Parathyroid adenoma (tissue), 2 donors: Measurements from ENCODE around the gene PRIMPOL.

Experiments
- H2AFZ ChIP-seq: fragments of 300-600 bp; sonication (generic); one replicate; pipeline ENCODE4 v1.7.0; 2017; ENCODE audit warnings: antibody characterized with exemption, mild to moderate bottlenecking
- H3K27ac ChIP-seq: fragments of 300-600 bp; sonication (generic); one replicate; pipeline ENCODE4 v1.7.0; 2017
- H3K27me3 ChIP-seq: fragments of 300-600 bp; sonication (generic); one replicate; pipeline ENCODE4 v1.7.0; 2017; ENCODE audit warnings: low read length; ENCODE audit not compliant: control insufficient read depth, insufficient read depth
- H3K36me3 ChIP-seq: fragments of 300-600 bp; sonication (generic); one replicate; pipeline ENCODE4 v1.7.0; 2017; ENCODE audit warnings: low read length; ENCODE audit not compliant: control insufficient read depth, insufficient read depth
- H3K4me1 ChIP-seq: fragments of 300-600 bp; sonication (generic); one replicate; pipeline ENCODE4 v1.7.0; 2017; ENCODE audit warnings: control low read depth
- H3K4me2 ChIP-seq: fragments of 300-600 bp; sonication (generic); one replicate; pipeline ENCODE4 v1.7.0; 2017; ENCODE audit warnings: low read length
- H3K4me3 ChIP-seq: fragments of 300-600 bp; sonication (generic); one replicate; pipeline ENCODE4 v1.7.0; 2017; ENCODE audit warnings: low read depth, low read length
- H3K79me2 ChIP-seq: fragments of 300-600 bp; sonication (generic); one replicate; pipeline ENCODE4 v1.7.0; 2017; ENCODE audit warnings: control low read depth
- H3K9ac ChIP-seq: fragments of 300-600 bp; sonication (generic); one replicate; pipeline ENCODE4 v1.7.0; 2017; ENCODE audit warnings: mild to moderate bottlenecking
- H3K9me3 ChIP-seq: fragments of 300-600 bp; sonication (generic); one replicate; pipeline ENCODE4 v1.7.0; 2017; ENCODE audit warnings: low read length; ENCODE audit not compliant: control insufficient read depth
- CTCF ChIP-seq: fragments of 300-600 bp; sonication (generic); IDR thresholded peaks from one replicate; pipeline ENCODE4 v1.7.0; 2017; ENCODE audit warnings: antibody characterized with exemption, mild to moderate bottlenecking
- donor health status: primary hyperparathyroidism.

Gene PRIMPOL

DNA sequence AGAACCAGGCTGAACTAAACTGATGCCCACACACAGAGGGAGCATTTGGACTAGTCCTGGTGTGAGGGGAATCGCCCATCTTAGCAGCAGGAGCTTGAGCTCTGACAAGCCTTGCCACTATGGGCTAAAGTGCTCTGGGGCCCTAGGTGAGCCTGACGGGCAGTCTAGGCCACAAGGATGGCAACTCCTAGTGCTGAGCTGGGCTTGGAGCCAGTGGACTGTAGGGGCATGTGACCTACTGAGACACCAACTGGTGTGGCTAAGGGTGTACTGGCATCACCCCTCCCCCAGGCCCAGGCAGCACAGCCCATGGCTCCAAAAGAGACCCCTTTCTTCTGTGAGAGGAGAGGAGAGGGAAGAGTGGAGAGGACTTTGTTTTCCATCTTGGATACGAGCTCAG, 69.9 kb downstream of the PRIMPOL start:
- Histone ChIP-seq H3K27ac (no peak overlapping the region), H3K79me2 (no peaks in the 10 kb centered on the region), H3K4me1 (no peaks in the 10 kb centered on the region), H3K9me3 (no peaks in the 10 kb centered on the region), H3K4me2 (no peak overlapping the region), H3K9ac (no peak overlapping the region), H3K36me3 (no peaks in the 10 kb centered on the region), H3K27me3 (no peaks in the 10 kb centered on the region), H2AFZ (no peak overlapping the region), H3K4me3 (no peak overlapping the region)
- no peak for TF ChIP-seq CTCF

GRCh38 chr4:184721254-184721653, 71.7 kb downstream of the PRIMPOL start:
- H3K9me3 ChIP-seq = no peaks in the 10 kb centered on the region
- no peak overlapping the region for H3K4me3 ChIP-seq
- H3K27ac ChIP-seq = no peak overlapping the region
- no peaks in the 10 kb centered on the region for H3K36me3 ChIP-seq
- H3K79me2 ChIP-seq = no peaks in the 10 kb centered on the region
- H3K4me1 ChIP-seq = no peaks in the 10 kb centered on the region
- H3K4me2 ChIP-seq = no peak overlapping the region
- TF ChIP-seq CTCF = no peak
- no peak overlapping the region for H3K9ac ChIP-seq
- H3K27me3 ChIP-seq = no peaks in the 10 kb centered on the region
- H2AFZ ChIP-seq = no peak overlapping the region

DNA sequence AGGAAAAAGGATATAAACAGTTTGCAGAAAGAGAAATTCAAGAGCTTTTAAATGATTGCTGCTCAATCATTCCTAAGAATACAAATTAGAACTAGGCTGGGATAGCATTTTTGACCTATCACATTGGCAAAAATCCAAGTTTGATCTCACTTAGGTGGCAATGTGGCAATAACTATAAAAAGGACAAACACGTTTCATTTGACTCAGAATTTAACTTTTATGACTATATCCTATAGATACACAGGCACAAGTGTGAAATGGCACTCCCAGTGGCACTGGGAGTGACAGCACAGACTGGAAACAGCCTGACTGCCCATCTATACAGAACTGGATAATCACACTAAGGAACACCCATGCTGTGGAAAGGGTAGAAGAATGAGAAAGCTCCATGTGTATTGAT, 73.3 kb downstream of the PRIMPOL start:
- Histone ChIP-seq H3K27me3 (no peaks in the 10 kb centered on the region), H3K36me3 (no peaks in the 10 kb centered on the region), H3K27ac (no peak overlapping the region), H3K4me2 (no peak overlapping the region), H2AFZ (no peak overlapping the region), H3K9me3 (no peaks in the 10 kb centered on the region), H3K4me1 (no peaks in the 10 kb centered on the region), H3K79me2 (no peaks in the 10 kb centered on the region), H3K4me3 (no peak overlapping the region), H3K9ac (no peak overlapping the region)
- TF ChIP-seq CTCF = no peak

DNA sequence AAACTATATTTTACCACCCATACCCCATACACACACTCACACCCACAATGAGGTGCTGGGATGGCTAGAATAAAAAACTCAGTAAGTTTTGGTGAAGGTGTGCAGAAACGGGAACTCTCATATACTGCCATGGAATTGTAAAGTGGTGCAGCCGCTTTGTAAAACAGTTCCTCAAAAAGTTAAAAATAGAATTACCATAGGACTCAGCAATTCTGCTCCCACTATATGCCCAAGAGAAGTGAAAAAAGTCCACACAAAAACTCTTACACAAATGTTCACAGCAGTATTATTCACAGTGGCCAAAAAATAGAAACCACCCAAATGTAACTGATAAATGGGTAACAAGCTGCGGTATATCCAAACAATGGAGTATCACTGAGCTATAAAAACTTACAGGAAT, 77.9 kb downstream of the PRIMPOL start:
- Histone ChIP-seq H3K9ac (no peak overlapping the region), H3K4me1 (no peaks in the 10 kb centered on the region), H2AFZ (no peak overlapping the region), H3K9me3 (no peaks in the 10 kb centered on the region), H3K27ac (no peak overlapping the region), H3K4me3 (no peak overlapping the region), H3K27me3 (no peaks in the 10 kb centered on the region), H3K79me2 (no peaks in the 10 kb centered on the region), H3K36me3 (no peaks in the 10 kb centered on the region), H3K4me2 (no peak overlapping the region)
- TF ChIP-seq CTCF = no peak

GRCh38 chr4:184728858-184729257, 79.3 kb downstream of the PRIMPOL start:
- no peak overlapping the region for H3K9ac ChIP-seq
- H3K4me3 ChIP-seq = no peak overlapping the region
- no peak overlapping the region for H3K4me2 ChIP-seq
- no peaks in the 10 kb centered on the region for H3K27me3 ChIP-seq
- H3K9me3 ChIP-seq = no peaks in the 10 kb centered on the region
- H3K79me2 ChIP-seq = no peaks in the 10 kb centered on the region
- TF ChIP-seq CTCF = no peak
- H3K36me3 ChIP-seq = no peaks in the 10 kb centered on the region
- no peak overlapping the region for H2AFZ ChIP-seq
- no peak overlapping the region for H3K27ac ChIP-seq
- no peaks in the 10 kb centered on the region for H3K4me1 ChIP-seq
